Osteoblast (primary cell): Measurements from ENCODE around the gene NTM. TPM values are rescaled to one million over a fixed set of nuclear protein-coding genes. Genes with fewer than 3 reads are reported as not detected.
A peak's percentile ranks its signal among the peaks of the same experiment; 100 is the strongest.

Experiments
- DNase-seq: peaks from one replicate; pipeline ENCODE4 v3.0.0; 2011; ENCODE audit warnings: low spot score, mixed read lengths; ENCODE audit not compliant: insufficient read length; ENCODE audit errors: missing footprints
- H2AFZ ChIP-seq: 2 replicates; pipeline ENCODE4 v1.6.0; 2011; ENCODE audit warnings: mild to moderate bottlenecking, low read length
- H3K27ac ChIP-seq: 2 replicates; pipeline ENCODE4 v1.5.1; 2011; ENCODE audit warnings: mild to moderate bottlenecking, low read depth, low read length, moderate library complexity
- H3K27me3 ChIP-seq: 2 replicates; pipeline ENCODE4 v1.6.0; 2012; ENCODE audit warnings: mild to moderate bottlenecking, control low read depth, inconsistent platforms, low read length, moderate library complexity; ENCODE audit not compliant: insufficient read depth
- H3K36me3 ChIP-seq: 2 replicates; pipeline ENCODE4 v1.5.1; 2011; ENCODE audit warnings: mild to moderate bottlenecking, low read length, control low read depth, moderate library complexity; ENCODE audit not compliant: insufficient read depth
- H3K4me1 ChIP-seq: 2 replicates; pipeline ENCODE4 v1.5.1; 2011; ENCODE audit warnings: mild to moderate bottlenecking, low read length, control low read depth, moderate library complexity; ENCODE audit not compliant: insufficient read depth
- H3K4me2 ChIP-seq: 2 replicates; pipeline ENCODE4 v1.6.0; 2011; ENCODE audit warnings: mild to moderate bottlenecking, low read length; ENCODE audit not compliant: insufficient read depth
- H3K4me3 ChIP-seq: fragments of 200-600 bp; sonication (generic); 3 replicates; pipeline ENCODE4 v1.5.1; 2012; ENCODE audit warnings: mild to moderate bottlenecking, low read length, inconsistent platforms; ENCODE audit not compliant: insufficient read depth
- H3K79me2 ChIP-seq: 2 replicates; pipeline ENCODE4 v1.6.0; 2012; ENCODE audit warnings: mild to moderate bottlenecking, low read length, control low read depth, inconsistent platforms; ENCODE audit not compliant: insufficient read depth
- H3K9me3 ChIP-seq: 2 replicates; pipeline ENCODE4 v1.5.1; 2011; ENCODE audit warnings: low read depth, low read length, control low read depth
- H4K20me1 ChIP-seq: 2 replicates; pipeline ENCODE4 v1.6.0; 2012; ENCODE audit warnings: mild to moderate bottlenecking, low read length, control low read depth; ENCODE audit not compliant: insufficient read depth
- CTCF ChIP-seq: IDR thresholded peaks from 2 replicates; pipeline ENCODE4 v1.5.1; 2011; ENCODE audit warnings: mild to moderate bottlenecking, low read depth, low read length, moderate library complexity; ENCODE audit errors: extremely low read depth
- total RNA-seq: library from RNA; depleted of rRNA; stranded (reverse); fragments of >200 nt; gene quantifications from 2 replicates; pipeline ENCODE4 v1.2.3, GENCODE V29; 2012

NTM gene
- total RNA-seq, 1 donor: 48.1 TPM

- Histone ChIP-seq H3K36me3 (no peaks in the 10 kb centered on the region), H3K27me3 (no peaks in the 10 kb centered on the region), H3K4me1 (peaks cover 16% of the 10 kb centered on the region), H3K9me3 (no peaks in the 10 kb centered on the region), H4K20me1 (no peaks in the 10 kb centered on the region), H3K27ac (no peak overlapping the region), H3K4me3 (no peak overlapping the region), H2AFZ (no peak overlapping the region), H3K4me2 (no peak overlapping the region), H3K79me2 (no peaks in the 10 kb centered on the region)
- DNase-seq: peak; percentile 27
- no peak for TF ChIP-seq CTCF
Measured at GRCh38 chr11:131662993-131663392, 292.6 kb downstream of the NTM start.

GRCh38 chr11:131663405-131664200 is 293.2 kb downstream of the NTM start:
- no peaks in the 10 kb centered on the region for H3K9me3 ChIP-seq

GRCh38 chr11:131664293-131664692 is 293.9 kb downstream of the NTM start:
- no peaks in the 10 kb centered on the region for H3K9me3 ChIP-seq
- no peak for DNase-seq
- no peaks in the 10 kb centered on the region for H3K79me2 ChIP-seq
- no peak overlapping the region for H3K27ac ChIP-seq
- no peaks in the 10 kb centered on the region for H3K36me3 ChIP-seq
- H3K4me1 ChIP-seq: peaks cover 16% of the 10 kb centered on the region
- no peak for TF ChIP-seq CTCF
- H3K27me3 ChIP-seq: no peaks in the 10 kb centered on the region
- no peak overlapping the region for H3K4me2 ChIP-seq
- H4K20me1 ChIP-seq: no peaks in the 10 kb centered on the region
- H2AFZ ChIP-seq: no peak overlapping the region
- H3K4me3 ChIP-seq: no peak overlapping the region

More at GRCh38 chr11:131663405-131664200, 293.2 kb downstream of the NTM start:
- Histone ChIP-seq H3K4me3 (no peak overlapping the region), H3K79me2 (no peaks in the 10 kb centered on the region), H2AFZ (no peak overlapping the region), H3K27ac (no peak overlapping the region), H3K4me2 (no peak overlapping the region), H4K20me1 (no peaks in the 10 kb centered on the region), H3K36me3 (no peaks in the 10 kb centered on the region), H3K27me3 (no peaks in the 10 kb centered on the region), H3K4me1 (peaks cover 16% of the 10 kb centered on the region)
- TF ChIP-seq CTCF: no peak
- peak; percentile 54 for DNase-seq

- Histone ChIP-seq H3K9me3 (no peaks in the 10 kb centered on the region), H3K4me2 (no peak overlapping the region), H3K27ac (no peak overlapping the region), H4K20me1 (no peaks in the 10 kb centered on the region), H3K27me3 (no peaks in the 10 kb centered on the region), H3K4me1 (peaks cover 16% of the 10 kb centered on the region), H3K79me2 (no peaks in the 10 kb centered on the region), H3K36me3 (no peaks in the 10 kb centered on the region), H2AFZ (no peak overlapping the region), H3K4me3 (no peak overlapping the region)
- no peak for TF ChIP-seq CTCF
- DNase-seq: no peak
Measured at GRCh38 chr11:131664816-131665215, 294.4 kb downstream of the NTM start.
